Stimulated activated CD4-positive, alpha-beta T cell treated with anti-CD3 and anti-CD28 coated beads, TNF-alpha, amount 100 ng/mL, for 4 hours (primary cell): ENCODE measurements around the gene SLC35F3.

Experiments
- DNase-seq, 3 experiments: peaks; one replicate each; pipeline ENCODE4 v3.0.0-alpha.2; 2020; ENCODE audit warnings: low read depth in 3 of 3

SLC35F3 gene

GRCh38 chr1:233912447-233912846 is 8.0 kb downstream of the SLC35F3 start:
- no peak for DNase-seq

GRCh38 chr1:233912909-233913308 is 8.4 kb downstream of the SLC35F3 start:
- no peak for DNase-seq

DNA sequence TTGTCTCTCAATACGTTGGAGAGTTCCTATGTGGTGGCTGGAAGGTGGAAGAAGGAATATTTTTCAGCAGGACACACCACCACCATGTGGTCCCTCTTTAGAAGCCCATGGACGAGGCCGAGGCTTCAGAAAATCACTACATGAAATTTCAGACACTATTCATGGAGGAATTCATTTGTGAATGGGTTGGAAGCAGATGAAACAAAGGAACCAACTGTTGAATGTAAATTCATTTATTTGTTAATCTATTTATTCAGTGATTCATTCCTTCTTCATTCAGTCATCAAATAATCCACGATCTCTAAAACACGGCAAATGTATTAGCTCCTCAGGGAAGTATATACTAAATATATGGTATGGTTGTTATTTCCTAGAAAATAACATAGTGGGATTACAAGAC is 12.2 kb downstream of the SLC35F3 start:
- no peak for DNase-seq

GRCh38 chr1:233919786-233920185 is 15.3 kb downstream of the SLC35F3 start:
- no peak for DNase-seq

DNA sequence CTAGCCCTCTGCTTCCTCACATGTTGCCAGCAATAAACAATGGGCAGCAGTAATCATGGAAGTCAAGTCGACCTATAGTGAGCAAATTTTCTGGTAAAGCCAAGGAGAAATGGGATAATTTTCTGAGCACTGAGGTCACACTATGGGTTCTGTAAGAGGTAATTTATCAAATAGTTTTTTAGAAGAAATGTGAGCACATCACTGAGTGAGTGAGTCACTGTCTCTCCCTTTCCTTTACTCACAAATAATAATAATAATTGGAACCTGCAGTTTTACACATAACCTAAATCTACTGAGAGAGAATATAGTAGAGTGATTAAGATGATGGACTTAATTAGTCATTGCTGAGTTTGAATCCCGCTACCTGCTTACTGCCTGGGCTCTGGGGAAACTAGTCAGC is 23.6 kb downstream of the SLC35F3 start:
- DNase-seq, result no peak

DNA sequence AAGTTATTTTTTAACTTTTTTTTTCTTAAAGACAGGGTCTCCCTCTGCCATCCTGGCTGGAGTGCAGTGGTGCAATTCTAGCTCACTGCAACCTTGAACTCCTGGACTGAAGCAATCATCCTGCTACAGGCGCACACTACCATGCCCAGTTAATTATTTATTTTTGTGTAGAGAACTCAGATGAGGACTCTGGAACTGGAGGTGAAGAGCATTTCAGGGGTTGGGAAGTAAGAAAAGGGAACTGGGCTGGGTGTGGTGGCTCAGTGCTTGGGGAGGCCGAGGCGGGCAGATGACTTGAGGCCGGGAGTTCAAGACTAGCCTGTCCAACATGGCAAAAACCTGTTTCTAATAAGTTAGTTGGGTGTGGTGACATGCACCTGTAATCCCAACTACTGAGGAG is 28.9 kb downstream of the SLC35F3 start:
- no peak for DNase-seq

DNA sequence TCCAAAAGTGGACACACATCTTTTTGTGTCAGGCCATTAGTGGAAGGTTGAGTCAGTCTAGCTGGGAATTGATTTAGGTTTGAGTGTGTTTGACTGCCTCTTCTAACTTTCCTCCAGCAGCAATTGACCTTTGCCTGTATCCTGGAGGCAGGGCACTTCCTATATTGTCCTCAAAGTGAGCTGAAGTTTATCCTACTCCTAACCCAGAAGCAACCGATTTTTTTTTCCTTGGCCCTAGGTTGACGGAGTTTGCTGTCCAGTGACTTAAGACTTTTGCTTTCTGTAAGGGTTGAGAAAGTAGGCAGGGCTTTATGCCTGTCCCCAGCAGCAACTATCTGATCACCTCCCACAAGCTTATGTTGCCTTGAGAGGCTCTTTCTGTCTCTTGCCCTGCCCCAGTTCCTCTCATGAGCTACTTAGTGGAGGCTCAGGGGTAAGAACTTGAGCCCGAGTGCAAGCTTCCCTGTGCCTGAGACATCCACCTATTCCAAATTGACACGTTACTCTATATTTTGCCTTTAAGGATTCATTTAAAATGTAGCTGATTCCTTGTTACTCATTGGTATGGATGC is 30.9 kb downstream of the SLC35F3 start:
- DNase-seq, result no peak

- DNase-seq, result no peak
These were observed 31.9 kb downstream of the SLC35F3 start for GRCh38 chr1:233936422-233936821.

DNA sequence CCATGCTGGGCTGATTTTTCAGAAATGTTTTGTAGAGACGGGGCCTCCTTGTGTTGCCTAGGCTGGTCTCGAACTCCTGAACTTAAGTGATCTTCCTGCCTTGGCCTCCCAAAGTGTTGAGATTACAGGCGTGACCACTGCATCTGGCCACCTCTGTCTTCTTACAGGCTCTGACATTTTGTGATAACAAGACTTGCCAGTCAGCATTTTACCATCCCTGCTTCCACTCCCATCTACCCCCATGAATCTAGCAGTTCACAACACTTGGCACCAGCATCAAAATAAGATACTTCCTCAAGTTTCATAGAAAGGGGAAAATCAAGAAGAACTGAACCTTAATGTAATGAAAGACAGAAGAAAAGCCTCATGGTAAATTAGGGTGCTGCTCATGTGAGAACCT is 32.4 kb downstream of the SLC35F3 start:
- DNase-seq, result no peak

- no peak for DNase-seq
These were observed 34.0 kb downstream of the SLC35F3 start for GRCh38 chr1:233938476-233938875.

- DNase-seq, result no peak
These were observed 35.0 kb downstream of the SLC35F3 start for GRCh38 chr1:233939451-233939850.

- DNase-seq, result no peak
These were observed 36.4 kb downstream of the SLC35F3 start for GRCh38 chr1:233940908-233941307.

GRCh38 chr1:233944601-233945000 is 40.1 kb downstream of the SLC35F3 start:
- DNase-seq, result no peak

GRCh38 chr1:233945573-233945972 is 41.1 kb downstream of the SLC35F3 start:
- no peak for DNase-seq

DNA sequence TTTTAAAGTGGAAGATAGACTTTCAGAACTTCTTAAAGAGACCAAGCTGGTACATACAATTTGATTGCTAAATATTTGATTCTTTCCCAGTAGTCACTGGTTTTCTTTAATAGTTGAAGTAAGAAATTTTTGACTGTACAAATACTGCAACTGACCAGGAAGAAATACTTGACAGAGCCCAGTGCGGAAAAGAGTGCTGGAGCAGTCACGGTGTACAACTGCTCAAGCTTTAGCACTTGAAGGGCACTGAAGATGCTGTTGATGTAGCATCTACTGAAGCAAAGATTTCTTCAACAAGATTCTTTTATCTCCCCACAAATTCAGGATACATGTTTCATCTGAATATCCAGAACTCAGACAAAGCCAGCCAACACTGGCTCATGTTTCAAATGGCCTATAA is 41.5 kb downstream of the SLC35F3 start:
- no peak for DNase-seq

GRCh38 chr1:233946724-233947123 is 42.2 kb downstream of the SLC35F3 start:
- no peak for DNase-seq

GRCh38 chr1:233951804-233952203 is 47.3 kb downstream of the SLC35F3 start:
- DNase-seq, result no peak

GRCh38 chr1:233957691-233958090 is 53.2 kb downstream of the SLC35F3 start:
- no peak for DNase-seq

- no peak for DNase-seq
These were observed 54.6 kb downstream of the SLC35F3 start for GRCh38 chr1:233959102-233959501.

- no peak for DNase-seq
These were observed 55.5 kb downstream of the SLC35F3 start for GRCh38 chr1:233959971-233960370.

DNA sequence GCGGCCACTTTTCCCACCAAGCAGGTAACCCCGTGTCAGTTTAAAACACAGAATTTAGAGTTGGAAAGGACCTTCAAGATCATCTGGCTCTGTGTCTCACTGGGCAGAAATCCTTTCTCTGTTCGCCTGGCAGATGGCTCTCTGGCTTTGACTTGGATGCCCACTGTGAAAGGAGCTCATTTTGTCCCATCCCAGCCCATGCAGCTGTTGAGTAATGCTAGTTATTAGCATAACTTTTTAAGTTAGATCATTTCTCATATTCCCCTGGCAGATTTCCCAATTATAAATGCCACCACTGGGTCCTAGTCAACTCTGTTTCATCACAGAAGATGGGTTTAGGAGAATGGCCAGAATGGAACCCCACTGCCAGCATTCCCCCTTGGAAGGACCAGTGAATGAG is 55.9 kb downstream of the SLC35F3 start:
- no peak for DNase-seq

GRCh38 chr1:233962878-233963277 is 58.4 kb downstream of the SLC35F3 start:
- DNase-seq, result no peak

DNA sequence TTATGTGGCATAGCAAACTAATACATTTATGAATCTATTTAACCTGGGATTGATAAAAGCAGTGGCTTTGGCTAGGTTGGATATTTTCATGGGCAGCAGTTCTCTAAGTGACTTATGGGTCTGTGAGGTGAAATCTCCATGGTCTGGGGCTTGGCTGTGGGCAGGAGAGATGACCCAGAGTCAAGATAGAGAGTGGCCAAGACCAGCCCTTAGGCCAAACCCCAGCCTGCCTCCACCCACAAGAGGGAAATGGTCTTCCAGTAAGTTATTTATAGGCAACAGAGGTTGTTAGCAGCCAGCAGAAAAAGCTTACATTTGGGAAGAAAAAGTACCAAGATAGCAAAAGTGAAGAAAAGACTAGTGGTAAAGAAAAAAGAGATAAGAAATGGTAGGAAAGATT is 61.4 kb downstream of the SLC35F3 start:
- DNase-seq, result no peak

GRCh38 chr1:233971753-233972152 is 67.3 kb downstream of the SLC35F3 start:
- DNase-seq, result no peak

DNA sequence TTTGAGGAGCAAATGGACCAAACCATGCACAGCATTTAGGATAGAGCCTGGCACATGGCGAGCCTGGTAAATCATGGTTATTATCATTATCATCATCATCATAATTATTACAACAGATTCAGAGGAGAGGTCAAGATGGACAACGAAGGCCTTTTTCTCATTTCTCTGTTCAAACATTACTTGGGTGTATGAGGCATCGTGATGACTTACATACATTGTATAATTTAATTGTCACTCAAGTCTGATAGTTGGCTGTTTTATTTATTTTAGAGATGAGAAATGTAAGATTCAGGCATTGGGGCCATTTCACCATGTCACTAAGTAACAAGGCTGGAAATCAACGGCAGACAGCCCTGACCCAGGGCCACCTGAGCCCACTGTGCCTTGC is 68.1 kb downstream of the SLC35F3 start:
- no peak for DNase-seq
